ENCODE results near the gene TFRC.
"Not testable (repeated sequence)": the region's sequence is repeated elsewhere in the genome, so short reads cannot be mapped to it uniquely, and the experiment has no call there.

Gene TFRC

GRCh38 chr3:196063049-196063448 lies 18.8 kb downstream of the TFRC start:
- Histone ChIP-seq H3K36me3 (ENCODE audit: control insufficient read depth in 2 of 2, insufficient read depth in 2 of 2, low read length in 2 of 2) (peaks cover 53 to 62% of the 10 kb centered on the region in 2 donors), H3K4me1 (ENCODE audit: control insufficient read depth, insufficient read depth, low read length) (no peaks in the 10 kb centered on the region), H3K27me3 (ENCODE audit: control insufficient read depth in 1 of 2, insufficient read depth in 2 of 2, low read length in 2 of 2) (no peaks in the 10 kb centered on the region), H3K4me3 (ENCODE audit: low read length in 2 of 2) (no peak overlapping the region), H3K9ac (ENCODE audit: low read length in 2 of 2) (no peak overlapping the region), H3K27ac (ENCODE audit: low read length) (no peak overlapping the region), H3K9me3 (ENCODE audit: control insufficient read depth in 2 of 2, low read length in 2 of 2) (no peaks in the 10 kb centered on the region)

GRCh38 chr3:196060834-196061233 lies 21.1 kb downstream of the TFRC start:
- H3K27ac ChIP-seq (ENCODE audit: low read length) = no peak overlapping the region
- no peaks in the 10 kb centered on the region for H3K4me1 ChIP-seq (ENCODE audit: control insufficient read depth, insufficient read depth, low read length)
- peaks cover 49 to 59% of the 10 kb centered on the region in 2 donors for H3K36me3 ChIP-seq (ENCODE audit: control insufficient read depth in 2 of 2, insufficient read depth in 2 of 2, low read length in 2 of 2)
- no peaks in the 10 kb centered on the region for H3K9me3 ChIP-seq (ENCODE audit: control insufficient read depth in 2 of 2, low read length in 2 of 2)
- no peak overlapping the region for H3K4me3 ChIP-seq (ENCODE audit: low read length in 2 of 2)
- H3K9ac ChIP-seq (ENCODE audit: low read length in 2 of 2) = no peak overlapping the region
- no peaks in the 10 kb centered on the region for H3K27me3 ChIP-seq (ENCODE audit: control insufficient read depth in 1 of 2, insufficient read depth in 2 of 2, low read length in 2 of 2)

- no peak overlapping the region for H3K9ac ChIP-seq (ENCODE audit: low read length in 2 of 2)
- H3K36me3 ChIP-seq (ENCODE audit: control insufficient read depth in 2 of 2, insufficient read depth in 2 of 2, low read length in 2 of 2) = peaks cover 52 to 63% of the 10 kb centered on the region in 2 donors
- no peaks in the 10 kb centered on the region for H3K4me1 ChIP-seq (ENCODE audit: control insufficient read depth, insufficient read depth, low read length)
- H3K9me3 ChIP-seq (ENCODE audit: control insufficient read depth in 2 of 2, low read length in 2 of 2) = no peaks in the 10 kb centered on the region
- H3K4me3 ChIP-seq (ENCODE audit: low read length in 2 of 2) = no peak overlapping the region
- H3K27ac ChIP-seq (ENCODE audit: low read length) = no peak overlapping the region
- H3K27me3 ChIP-seq (ENCODE audit: control insufficient read depth in 1 of 2, insufficient read depth in 2 of 2, low read length in 2 of 2) = no peaks in the 10 kb centered on the region
These were observed 24.0 kb downstream of the TFRC start for GRCh38 chr3:196057760-196058331.

GRCh38 chr3:196056371-196056770 lies 25.5 kb downstream of the TFRC start:
- not testable (repeated sequence) for H3K9me3 ChIP-seq (ENCODE audit: control insufficient read depth in 2 of 2, low read length in 2 of 2); H3K9ac ChIP-seq (ENCODE audit: low read length in 2 of 2); H3K4me3 ChIP-seq (ENCODE audit: low read length in 2 of 2); H3K27ac ChIP-seq (ENCODE audit: low read length); H3K27me3 ChIP-seq (ENCODE audit: control insufficient read depth in 1 of 2, insufficient read depth in 2 of 2, low read length in 2 of 2); H3K4me1 ChIP-seq (ENCODE audit: control insufficient read depth, insufficient read depth, low read length)
- peaks cover 54 to 60% of the 10 kb centered on the region in 2 donors for H3K36me3 ChIP-seq (ENCODE audit: control insufficient read depth in 2 of 2, insufficient read depth in 2 of 2, low read length in 2 of 2)

- H3K4me3 ChIP-seq (ENCODE audit: low read length in 2 of 2) = no peak overlapping the region
- H3K27me3 ChIP-seq (ENCODE audit: control insufficient read depth in 1 of 2, insufficient read depth in 2 of 2, low read length in 2 of 2) = no peaks in the 10 kb centered on the region
- no peak overlapping the region for H3K9ac ChIP-seq (ENCODE audit: low read length in 2 of 2)
- H3K36me3 ChIP-seq (ENCODE audit: control insufficient read depth in 2 of 2, insufficient read depth in 2 of 2, low read length in 2 of 2) = peaks cover 51 to 58% of the 10 kb centered on the region in 2 donors
- no peaks in the 10 kb centered on the region for H3K9me3 ChIP-seq (ENCODE audit: control insufficient read depth in 2 of 2, low read length in 2 of 2)
- H3K27ac ChIP-seq (ENCODE audit: low read length) = no peak overlapping the region
- H3K4me1 ChIP-seq (ENCODE audit: control insufficient read depth, insufficient read depth, low read length) = no peaks in the 10 kb centered on the region
These were observed 26.1 kb downstream of the TFRC start for GRCh38 chr3:196055683-196056270.

GRCh38 chr3:196055240-196055639 lies 26.6 kb downstream of the TFRC start:
- no peaks in the 10 kb centered on the region for H3K4me1 ChIP-seq (ENCODE audit: control insufficient read depth, insufficient read depth, low read length)
- H3K27me3 ChIP-seq (ENCODE audit: control insufficient read depth in 1 of 2, insufficient read depth in 2 of 2, low read length in 2 of 2) = no peaks in the 10 kb centered on the region
- no peak overlapping the region for H3K9ac ChIP-seq (ENCODE audit: low read length in 2 of 2)
- H3K27ac ChIP-seq (ENCODE audit: low read length) = no peak overlapping the region
- H3K4me3 ChIP-seq (ENCODE audit: low read length in 2 of 2) = no peak overlapping the region
- H3K9me3 ChIP-seq (ENCODE audit: control insufficient read depth in 2 of 2, low read length in 2 of 2) = no peaks in the 10 kb centered on the region
- H3K36me3 ChIP-seq (ENCODE audit: control insufficient read depth in 2 of 2, insufficient read depth in 2 of 2, low read length in 2 of 2) = peaks cover 50 to 58% of the 10 kb centered on the region in 2 donors

GRCh38 chr3:196054661-196055060 lies 27.2 kb downstream of the TFRC start:
- H3K27me3 ChIP-seq (ENCODE audit: control insufficient read depth in 1 of 2, insufficient read depth in 2 of 2, low read length in 2 of 2) = no peaks in the 10 kb centered on the region
- no peak overlapping the region for H3K9ac ChIP-seq (ENCODE audit: low read length in 2 of 2)
- H3K4me1 ChIP-seq (ENCODE audit: control insufficient read depth, insufficient read depth, low read length) = no peaks in the 10 kb centered on the region
- H3K4me3 ChIP-seq (ENCODE audit: low read length in 2 of 2) = no peak overlapping the region
- peaks cover 53 to 58% of the 10 kb centered on the region in 2 donors for H3K36me3 ChIP-seq (ENCODE audit: control insufficient read depth in 2 of 2, insufficient read depth in 2 of 2, low read length in 2 of 2)
- no peaks in the 10 kb centered on the region for H3K9me3 ChIP-seq (ENCODE audit: control insufficient read depth in 2 of 2, low read length in 2 of 2)
- H3K27ac ChIP-seq (ENCODE audit: low read length) = no peak overlapping the region

- Histone ChIP-seq H3K4me1 (ENCODE audit: control insufficient read depth, insufficient read depth, low read length) (no peaks in the 10 kb centered on the region), H3K9ac (ENCODE audit: low read length in 2 of 2) (no peak overlapping the region), H3K4me3 (ENCODE audit: low read length in 2 of 2) (no peak overlapping the region), H3K9me3 (ENCODE audit: control insufficient read depth in 2 of 2, low read length in 2 of 2) (no peaks in the 10 kb centered on the region), H3K36me3 (ENCODE audit: control insufficient read depth in 2 of 2, insufficient read depth in 2 of 2, low read length in 2 of 2) (peaks cover 51 to 66% of the 10 kb centered on the region in 2 donors), H3K27ac (ENCODE audit: low read length) (no peak overlapping the region), H3K27me3 (ENCODE audit: control insufficient read depth in 1 of 2, insufficient read depth in 2 of 2, low read length in 2 of 2) (no peaks in the 10 kb centered on the region)
These were observed 28.4 kb downstream of the TFRC start for GRCh38 chr3:196053487-196053886.

- Histone ChIP-seq H3K4me1 (ENCODE audit: control insufficient read depth, insufficient read depth, low read length) (no peaks in the 10 kb centered on the region), H3K27me3 (ENCODE audit: control insufficient read depth in 1 of 2, insufficient read depth in 2 of 2, low read length in 2 of 2) (no peaks in the 10 kb centered on the region), H3K9ac (ENCODE audit: low read length in 2 of 2) (no peak overlapping the region), H3K27ac (ENCODE audit: low read length) (no peak overlapping the region), H3K36me3 (ENCODE audit: control insufficient read depth in 2 of 2, insufficient read depth in 2 of 2, low read length in 2 of 2) (peaks cover 39 to 54% of the 10 kb centered on the region in 2 donors), H3K4me3 (ENCODE audit: low read length in 2 of 2) (no peak overlapping the region), H3K9me3 (ENCODE audit: control insufficient read depth in 2 of 2, low read length in 2 of 2) (no peaks in the 10 kb centered on the region)
These were observed 30.4 kb downstream of the TFRC start for GRCh38 chr3:196051282-196052076.

GRCh38 chr3:196050597-196050996 lies 31.3 kb downstream of the TFRC start:
- Histone ChIP-seq H3K36me3 (ENCODE audit: control insufficient read depth in 2 of 2, insufficient read depth in 2 of 2, low read length in 2 of 2) (peaks cover 30 to 47% of the 10 kb centered on the region in 2 donors), H3K4me3 (ENCODE audit: low read length in 2 of 2) (no peak overlapping the region), H3K27ac (ENCODE audit: low read length) (no peak overlapping the region), H3K9me3 (ENCODE audit: control insufficient read depth in 2 of 2, low read length in 2 of 2) (no peaks in the 10 kb centered on the region), H3K27me3 (ENCODE audit: control insufficient read depth in 1 of 2, insufficient read depth in 2 of 2, low read length in 2 of 2) (no peaks in the 10 kb centered on the region), H3K4me1 (ENCODE audit: control insufficient read depth, insufficient read depth, low read length) (no peaks in the 10 kb centered on the region), H3K9ac (ENCODE audit: low read length in 2 of 2) (no peak overlapping the region)

GRCh38 chr3:196049653-196050052 lies 32.2 kb downstream of the TFRC start:
- H3K27me3 ChIP-seq (ENCODE audit: control insufficient read depth in 1 of 2, insufficient read depth in 2 of 2, low read length in 2 of 2) = no peaks in the 10 kb centered on the region
- H3K9ac ChIP-seq (ENCODE audit: low read length in 2 of 2) = no peak overlapping the region
- peaks cover 20 to 38% of the 10 kb centered on the region in 2 donors for H3K36me3 ChIP-seq (ENCODE audit: control insufficient read depth in 2 of 2, insufficient read depth in 2 of 2, low read length in 2 of 2)
- no peaks in the 10 kb centered on the region for H3K4me1 ChIP-seq (ENCODE audit: control insufficient read depth, insufficient read depth, low read length)
- H3K27ac ChIP-seq (ENCODE audit: low read length) = no peak overlapping the region
- no peak overlapping the region for H3K4me3 ChIP-seq (ENCODE audit: low read length in 2 of 2)
- no peaks in the 10 kb centered on the region for H3K9me3 ChIP-seq (ENCODE audit: control insufficient read depth in 2 of 2, low read length in 2 of 2)
